ENCODE data around the gene COG7. TPM values are rescaled to one million over a fixed set of nuclear protein-coding genes. Genes with fewer than 3 reads are reported as not detected.

COG7 gene
- total RNA-seq, 2 donors from 2014 or later, result 9.0 to 11.2 TPM

GRCh38 chr16:23380501-23380951 lies 72.5 kb downstream of the COG7 start:
- Histone ChIP-seq H3K4me3 (no peak overlapping the region), H3K4me1 (no peaks in the 10 kb centered on the region), H3K36me3 (no peaks in the 10 kb centered on the region), H3K27ac (no peak overlapping the region), H3K27me3 (no peaks in the 10 kb centered on the region), H3K9me3 (no peaks in the 10 kb centered on the region)
- TF ChIP-seq CTCF (IDR thresholded peaks at IDR 0.05), result no peak
- DNase-seq (ENCODE audit: low spot score), result no peak

GRCh38 chr16:23379707-23380106 lies 73.3 kb downstream of the COG7 start:
- H3K27ac ChIP-seq, result no peak overlapping the region
- no peaks in the 10 kb centered on the region for H3K9me3 ChIP-seq
- H3K4me1 ChIP-seq, result no peaks in the 10 kb centered on the region
- H3K27me3 ChIP-seq, result no peaks in the 10 kb centered on the region
- no peak for TF ChIP-seq CTCF (IDR thresholded peaks at IDR 0.05)
- H3K4me3 ChIP-seq, result no peak overlapping the region
- no peaks in the 10 kb centered on the region for H3K36me3 ChIP-seq
- no peak for DNase-seq (ENCODE audit: low spot score)

GRCh38 chr16:23378921-23379320 lies 74.1 kb downstream of the COG7 start:
- Histone ChIP-seq H3K4me1 (no peaks in the 10 kb centered on the region), H3K4me3 (no peak overlapping the region), H3K27me3 (no peaks in the 10 kb centered on the region), H3K36me3 (no peaks in the 10 kb centered on the region), H3K9me3 (no peaks in the 10 kb centered on the region), H3K27ac (no peak overlapping the region)
- TF ChIP-seq CTCF (IDR thresholded peaks at IDR 0.05), result no peak
- no peak for DNase-seq (ENCODE audit: low spot score)

GRCh38 chr16:23378256-23378655 lies 74.7 kb downstream of the COG7 start:
- Histone ChIP-seq H3K9me3 (no peaks in the 10 kb centered on the region), H3K4me1 (no peaks in the 10 kb centered on the region), H3K27me3 (no peaks in the 10 kb centered on the region), H3K36me3 (no peaks in the 10 kb centered on the region), H3K4me3 (no peak overlapping the region), H3K27ac (no peak overlapping the region)
- no peak for DNase-seq (ENCODE audit: low spot score)
- no peak for TF ChIP-seq CTCF (IDR thresholded peaks at IDR 0.05)

- H3K4me3 ChIP-seq, result no peak overlapping the region
- no peaks in the 10 kb centered on the region for H3K36me3 ChIP-seq
- H3K27me3 ChIP-seq, result no peaks in the 10 kb centered on the region
- H3K27ac ChIP-seq, result no peak overlapping the region
- no peaks in the 10 kb centered on the region for H3K9me3 ChIP-seq
- no peak for TF ChIP-seq CTCF (IDR thresholded peaks at IDR 0.05)
- no peaks in the 10 kb centered on the region for H3K4me1 ChIP-seq
- DNase-seq (ENCODE audit: low spot score), result no peak
Measured at GRCh38 chr16:23377071-23377931, 75.7 kb downstream of the COG7 start.
